ENCODE data around the gene KIFC3. TPM values are rescaled to one million over a fixed set of nuclear protein-coding genes. Genes with fewer than 3 reads are reported as not detected.

The KIFC3 gene
- total and polyA plus RNA-seq, 2 donors (not counting 1 experiment from before 2014, with no cell fraction given) = 13.8 to 44.9 TPM

DNA sequence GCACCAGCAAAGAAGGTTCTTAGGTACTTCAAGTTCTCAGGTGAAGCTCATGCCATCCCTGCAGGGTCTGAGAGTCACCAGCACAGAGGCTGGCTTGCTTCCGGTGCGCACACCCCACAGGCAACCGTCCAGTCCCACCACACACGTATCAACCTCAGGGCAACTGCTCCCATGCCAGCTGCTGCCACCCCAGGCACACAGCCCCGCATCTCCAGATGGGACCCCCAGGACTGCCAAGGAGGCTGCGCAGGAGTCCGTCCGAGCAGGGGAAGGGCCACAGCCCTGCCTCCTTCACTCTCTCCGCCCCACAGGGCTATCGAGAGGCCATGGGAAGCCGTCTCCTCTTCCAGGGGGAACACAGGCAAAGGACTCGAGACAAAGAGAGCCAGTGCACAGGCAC lies 13.3 kb downstream of the KIFC3 start:
- TF ChIP-seq EZH2 (IDR thresholded peaks at IDR 0.05; ENCODE audit: low read length, missing control alignments) = no peak
- TF ChIP-seq, protein P1, sequence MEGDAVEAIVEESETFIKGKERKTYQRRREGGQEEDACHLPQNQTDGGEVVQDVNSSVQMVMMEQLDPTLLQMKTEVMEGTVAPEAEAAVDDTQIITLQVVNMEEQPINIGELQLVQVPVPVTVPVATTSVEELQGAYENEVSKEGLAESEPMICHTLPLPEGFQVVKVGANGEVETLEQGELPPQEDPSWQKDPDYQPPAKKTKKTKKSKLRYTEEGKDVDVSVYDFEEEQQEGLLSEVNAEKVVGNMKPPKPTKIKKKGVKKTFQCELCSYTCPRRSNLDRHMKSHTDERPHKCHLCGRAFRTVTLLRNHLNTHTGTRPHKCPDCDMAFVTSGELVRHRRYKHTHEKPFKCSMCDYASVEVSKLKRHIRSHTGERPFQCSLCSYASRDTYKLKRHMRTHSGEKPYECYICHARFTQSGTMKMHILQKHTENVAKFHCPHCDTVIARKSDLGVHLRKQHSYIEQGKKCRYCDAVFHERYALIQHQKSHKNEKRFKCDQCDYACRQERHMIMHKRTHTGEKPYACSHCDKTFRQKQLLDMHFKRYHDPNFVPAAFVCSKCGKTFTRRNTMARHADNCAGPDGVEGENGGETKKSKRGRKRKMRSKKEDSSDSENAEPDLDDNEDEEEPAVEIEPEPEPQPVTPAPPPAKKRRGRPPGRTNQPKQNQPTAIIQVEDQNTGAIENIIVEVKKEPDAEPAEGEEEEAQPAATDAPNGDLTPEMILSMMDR (conservative IDR thresholded peaks at IDR 0.05 in 1 of 2, IDR thresholded peaks at IDR 0.05 in 1 of 2; ENCODE audit: low read depth in 1 of 2, low read length in 2 of 2) = no peak
- no peak overlapping the region for H3K4me2 ChIP-seq (ENCODE audit: extremely low read depth, insufficient read depth, low read length)
- H3K4me1 ChIP-seq (ENCODE audit: control insufficient read depth, extremely low read depth, insufficient read depth, low read length) = peaks cover 10% of the 10 kb centered on the region
- H3K79me2 ChIP-seq (ENCODE audit: control insufficient read depth, insufficient read depth, low read length) = no peaks in the 10 kb centered on the region
- no peak overlapping the region for H3K27ac ChIP-seq (ENCODE audit: insufficient read depth, low read length)
- H2AFZ ChIP-seq (ENCODE audit: low read length) = no peak overlapping the region
- H3K9ac ChIP-seq (ENCODE audit: insufficient read depth, low read length) = no peak overlapping the region
- H4K20me1 ChIP-seq (ENCODE audit: control insufficient read depth, extremely low read depth, insufficient read depth, low read length) = no peaks in the 10 kb centered on the region
- H3K27me3 ChIP-seq (ENCODE audit: control insufficient read depth, insufficient read depth, low read length) = no peaks in the 10 kb centered on the region
- H3K36me3 ChIP-seq (ENCODE audit: control insufficient read depth, insufficient read depth, low read length) = peaks cover 15% of the 10 kb centered on the region
- H3K4me3 ChIP-seq (replicated peaks in 1 of 4; ENCODE audit: control extremely low read depth in 1 of 4, insufficient read depth in 1 of 4, low read depth in 3 of 4, low read length in 4 of 4) = no peak overlapping the region
- DNase-seq (ENCODE audit: low read depth in 2 of 2) = no peak
- no peaks in the 10 kb centered on the region for H3K9me3 ChIP-seq (ENCODE audit: control insufficient read depth, insufficient read depth, low read depth, low read length)

DNA sequence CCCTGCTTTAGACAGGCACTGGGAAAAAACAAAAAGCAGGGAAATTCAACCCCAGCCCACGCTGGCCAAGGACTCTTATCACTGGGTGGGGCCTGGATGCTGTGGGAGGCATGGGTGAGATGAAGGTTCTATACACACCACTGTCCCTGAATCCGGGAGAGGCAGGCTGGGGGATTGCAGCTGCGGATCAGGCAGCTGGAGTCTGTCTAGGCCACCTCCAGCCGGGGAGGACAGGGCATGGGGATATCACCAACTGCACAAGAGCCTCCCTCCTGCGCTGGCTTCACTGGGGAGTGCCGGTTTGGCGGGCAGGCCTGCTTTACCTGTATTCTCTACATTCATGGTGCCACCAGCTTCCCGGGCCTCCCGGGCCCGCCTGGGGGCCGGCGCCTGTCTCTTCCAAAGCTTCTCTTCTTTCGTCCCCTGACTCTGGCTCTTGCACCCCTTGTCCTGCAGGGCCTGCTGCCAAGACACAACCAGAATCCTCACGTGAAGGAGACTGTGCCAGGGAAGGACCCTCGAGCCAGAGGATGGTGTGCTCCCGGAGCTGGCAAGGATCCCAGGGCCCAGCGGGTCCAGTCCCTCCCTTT lies 13.9 kb downstream of the KIFC3 start:
- Histone ChIP-seq H3K27ac (ENCODE audit: insufficient read depth, low read length) (no peak overlapping the region), H4K20me1 (ENCODE audit: control insufficient read depth, extremely low read depth, insufficient read depth, low read length) (no peaks in the 10 kb centered on the region), H3K9ac (ENCODE audit: insufficient read depth, low read length) (no peak overlapping the region), H2AFZ (ENCODE audit: low read length) (no peak overlapping the region), H3K4me2 (ENCODE audit: extremely low read depth, insufficient read depth, low read length) (no peak overlapping the region), H3K9me3 (ENCODE audit: control insufficient read depth, insufficient read depth, low read depth, low read length) (no peaks in the 10 kb centered on the region), H3K4me1 (ENCODE audit: control insufficient read depth, extremely low read depth, insufficient read depth, low read length) (peaks cover 10% of the 10 kb centered on the region), H3K79me2 (ENCODE audit: control insufficient read depth, insufficient read depth, low read length) (no peaks in the 10 kb centered on the region), H3K36me3 (ENCODE audit: control insufficient read depth, insufficient read depth, low read length) (peaks cover 15% of the 10 kb centered on the region), H3K4me3 (replicated peaks in 1 of 4; ENCODE audit: control extremely low read depth in 1 of 4, insufficient read depth in 1 of 4, low read depth in 3 of 4, low read length in 4 of 4) (no peak overlapping the region), H3K27me3 (ENCODE audit: control insufficient read depth, insufficient read depth, low read length) (no peaks in the 10 kb centered on the region)
- DNase-seq (ENCODE audit: low read depth in 2 of 2) = peak in 1 of 2 donors; percentile 57
- TF ChIP-seq, protein P1 (conservative IDR thresholded peaks at IDR 0.05 in 1 of 2, IDR thresholded peaks at IDR 0.05 in 1 of 2; ENCODE audit: low read depth in 1 of 2, low read length in 2 of 2) = no peak
- TF ChIP-seq EZH2 (IDR thresholded peaks at IDR 0.05; ENCODE audit: low read length, missing control alignments) = no peak

DNA sequence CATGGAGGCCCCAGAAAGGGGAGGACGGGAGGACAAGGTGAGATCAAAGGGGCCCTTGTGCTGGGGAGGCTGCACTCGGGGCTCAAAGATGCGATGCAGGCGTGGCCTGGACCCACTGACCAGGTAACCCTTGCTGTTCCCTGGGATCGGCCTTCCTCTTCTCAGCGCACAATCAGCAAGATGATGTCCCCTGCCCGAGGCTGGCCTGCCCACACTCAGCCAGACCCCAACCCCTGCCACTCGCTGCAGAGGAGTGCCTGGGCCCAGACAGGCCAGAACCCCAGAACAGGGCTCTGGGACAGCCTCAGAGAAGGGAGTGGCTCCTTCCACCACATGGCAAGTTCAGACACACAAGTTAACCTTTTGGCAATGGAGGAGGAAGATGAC lies 14.8 kb downstream of the KIFC3 start:
- Histone ChIP-seq H4K20me1 (ENCODE audit: control insufficient read depth, extremely low read depth, insufficient read depth, low read length) (no peaks in the 10 kb centered on the region), H3K27me3 (ENCODE audit: control insufficient read depth, insufficient read depth, low read length) (no peaks in the 10 kb centered on the region), H3K27ac (ENCODE audit: insufficient read depth, low read length) (no peak overlapping the region), H3K4me3 (replicated peaks in 1 of 4; ENCODE audit: control extremely low read depth in 1 of 4, insufficient read depth in 1 of 4, low read depth in 3 of 4, low read length in 4 of 4) (no peak overlapping the region), H3K9ac (ENCODE audit: insufficient read depth, low read length) (no peak overlapping the region), H3K4me2 (ENCODE audit: extremely low read depth, insufficient read depth, low read length) (no peak overlapping the region), H3K4me1 (ENCODE audit: control insufficient read depth, extremely low read depth, insufficient read depth, low read length) (peaks cover 10% of the 10 kb centered on the region), H3K9me3 (ENCODE audit: control insufficient read depth, insufficient read depth, low read depth, low read length) (no peaks in the 10 kb centered on the region), H3K79me2 (ENCODE audit: control insufficient read depth, insufficient read depth, low read length) (no peaks in the 10 kb centered on the region), H3K36me3 (ENCODE audit: control insufficient read depth, insufficient read depth, low read length) (peaks cover 15% of the 10 kb centered on the region), H2AFZ (ENCODE audit: low read length) (no peak overlapping the region)
- no peak for DNase-seq (ENCODE audit: low read depth in 2 of 2)
- no peak for TF ChIP-seq EZH2 (IDR thresholded peaks at IDR 0.05; ENCODE audit: low read length, missing control alignments)
- TF ChIP-seq, protein P1 (conservative IDR thresholded peaks at IDR 0.05 in 1 of 2, IDR thresholded peaks at IDR 0.05 in 1 of 2; ENCODE audit: low read depth in 1 of 2, low read length in 2 of 2) = no peak
